ENCODE results near the gene PLA2G4C.

GRCh38 chr19:48004236-48004635 is 106.4 kb downstream of the PLA2G4C start:
- TF ChIP-seq CTCF (IDR thresholded peaks at IDR 0.05) (no peak), POLR2A (IDR thresholded peaks at IDR 0.05) (no peak), EP300 (IDR thresholded peaks at IDR 0.05) (no peak), POLR2AphosphoS5 (IDR thresholded peaks at IDR 0.05) (no peak)

Data from stomach (tissue), 4 donors.